Posterior vena cava (tissue), 2 donors: ENCODE data around the gene DIP2C. TPM values are rescaled to one million over a fixed set of nuclear protein-coding genes. Genes with fewer than 3 reads are reported as not detected.
"Not testable (repeated sequence)": the region's sequence is repeated elsewhere in the genome, so short reads cannot be mapped to it uniquely, and the experiment has no call there.

ENCODE experiments used
- DNase-seq: peaks from one replicate; pipeline ENCODE4 v3.0.0-alpha.2; 2020; ENCODE audit warnings: low spot score
- intact Hi-C, 2 donors: fragments of 100-400 bp; cut with DNase I; formaldehyde crosslinking; loops; one replicate each; pipeline versions ENCODE4 v1.14.1 to v1.14.2; 2022 to 2023
- total RNA-seq, 2 donors: library from RNA; stranded (reverse); fragmentation: NEBNext Ultra II Directional; extraction: Animal tissue kit (Norgen Biotek cat#: 25700); gene quantifications; one replicate each; pipeline ENCODE4 v1.2.1, GENCODE V29; 2021
- donor health status: DM: yes; HTN: yes; CAD: no.
- donor health status: DM: yes; HTN: yes; CAD: no.

The DIP2C gene
- total RNA-seq, 2 donors from 2014 or later, result 39.3 to 45.6 TPM

DNA sequence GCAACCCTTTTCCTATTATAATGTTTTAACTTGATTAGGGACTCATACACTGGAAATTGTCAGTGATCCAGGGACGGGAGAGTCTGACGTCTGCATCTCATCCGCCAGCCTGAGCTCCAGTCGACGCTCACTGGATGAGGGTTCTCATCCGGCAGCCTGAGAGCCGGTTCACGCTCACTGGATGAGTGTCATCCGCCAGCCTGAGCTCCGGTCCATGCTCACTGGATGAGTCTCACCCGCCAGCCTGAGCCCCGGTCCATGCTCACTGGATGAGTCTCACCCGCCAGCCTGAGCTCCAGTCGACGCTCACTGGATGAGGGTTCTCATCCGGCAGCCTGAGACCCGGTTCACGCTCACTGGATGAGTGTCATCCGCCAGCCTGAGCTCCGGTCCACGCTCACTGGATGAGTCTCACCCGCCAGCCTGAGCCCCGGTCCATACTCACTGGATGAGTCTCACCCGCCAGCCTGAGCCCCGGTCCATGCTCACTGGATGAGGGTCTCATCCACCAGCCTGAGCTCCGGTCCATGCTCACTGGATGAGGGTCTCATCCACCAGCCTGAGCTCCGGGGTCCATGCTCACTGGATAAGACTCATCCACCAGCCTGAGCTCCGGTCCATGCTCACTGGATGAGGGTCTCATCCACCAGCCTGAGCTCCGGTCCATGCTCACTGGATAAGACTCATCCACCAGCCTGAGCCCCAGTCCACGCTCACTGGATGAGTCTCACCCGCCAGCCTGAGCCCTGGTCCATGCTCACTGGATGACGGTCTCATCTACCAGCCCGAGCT lies 209.6 kb downstream of the DIP2C start:
- DNase-seq, result peak; percentile 75

GRCh38 chr10:478471-479245 lies 210.8 kb downstream of the DIP2C start:
- peak; percentile 57 for DNase-seq
- intact Hi-C loops, result no loop called here

More for the DNA sequence above, 209.6 kb downstream of the DIP2C start:
- intact Hi-C loops, result not testable (repeated sequence)

DNA sequence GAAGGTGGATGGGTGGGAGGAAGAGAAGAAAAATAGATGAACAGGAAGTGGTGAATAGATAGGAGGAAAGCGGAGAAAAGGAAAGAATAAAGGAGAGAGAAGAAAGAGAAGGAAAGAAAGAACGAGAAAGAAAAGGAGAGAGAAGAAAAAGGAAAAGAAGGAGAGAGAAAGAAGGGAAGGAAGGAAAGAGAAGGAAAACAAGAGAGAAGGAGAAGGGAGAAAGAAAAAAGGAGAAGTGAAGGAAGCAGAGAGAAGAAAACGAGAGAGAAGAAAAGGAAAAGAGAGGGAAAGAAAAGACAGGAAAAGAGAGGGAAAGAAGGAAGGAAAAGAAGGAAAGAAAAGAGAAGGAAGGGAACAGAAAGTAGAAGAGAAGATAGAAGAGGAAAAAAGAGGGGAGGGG lies 211.8 kb downstream of the DIP2C start:
- intact Hi-C loops, result no loop called here
- DNase-seq, result no peak

DNA sequence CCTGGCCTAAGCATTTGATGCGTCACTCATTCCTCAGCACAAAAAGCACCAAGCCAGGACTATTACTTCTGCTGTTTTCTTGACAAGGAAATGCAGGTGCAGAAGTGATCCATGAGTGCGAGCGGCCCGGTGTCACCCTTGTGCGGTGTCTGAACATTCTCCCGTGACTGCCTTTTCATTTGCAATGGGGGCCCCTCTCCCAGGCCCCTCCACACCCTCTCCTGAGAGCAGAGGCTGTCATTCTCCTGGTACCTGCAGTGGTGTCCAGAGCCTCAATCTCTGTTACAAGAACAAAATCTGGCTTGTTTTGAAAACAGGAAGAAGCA lies 213.1 kb downstream of the DIP2C start:
- DNase-seq, result no peak
- intact Hi-C loops, result no loop called here

DNA sequence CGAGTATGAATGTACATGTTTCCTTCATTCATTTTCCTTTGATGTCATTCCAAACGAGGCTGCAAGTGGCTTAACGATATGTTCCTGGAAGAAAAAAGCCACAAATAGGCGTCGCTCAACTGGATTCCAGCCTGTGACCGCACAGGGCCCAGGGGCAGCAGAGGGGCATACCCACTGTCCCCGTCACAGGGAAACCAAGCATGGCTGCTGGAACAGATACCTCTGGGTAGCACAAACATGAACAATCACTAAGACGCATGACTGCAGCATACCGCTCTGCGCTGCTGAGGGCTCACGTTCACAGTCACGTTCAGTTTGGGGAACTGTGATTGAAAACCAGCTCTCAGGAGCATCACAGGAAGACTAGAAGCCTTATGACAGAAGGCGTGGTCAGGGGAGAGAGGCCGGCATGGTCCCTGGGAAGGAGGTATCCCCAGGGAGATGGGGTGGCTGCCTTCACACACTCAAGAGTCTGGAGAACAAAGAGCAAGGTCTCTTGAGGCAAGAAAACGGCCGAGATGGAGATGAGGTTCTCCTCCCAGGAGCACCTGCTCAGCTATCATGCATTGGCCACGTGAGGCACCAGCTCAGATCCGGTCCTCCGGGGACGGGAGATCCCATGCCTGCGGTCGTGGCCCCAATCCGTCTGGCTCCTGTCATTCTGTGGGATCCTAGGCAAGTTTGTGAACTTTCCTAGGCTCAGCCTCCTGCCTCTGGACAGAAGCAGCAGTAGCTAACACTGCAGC lies 213.6 kb downstream of the DIP2C start:
- DNase-seq, result no peak
- intact Hi-C loops, result no loop called here

DNA sequence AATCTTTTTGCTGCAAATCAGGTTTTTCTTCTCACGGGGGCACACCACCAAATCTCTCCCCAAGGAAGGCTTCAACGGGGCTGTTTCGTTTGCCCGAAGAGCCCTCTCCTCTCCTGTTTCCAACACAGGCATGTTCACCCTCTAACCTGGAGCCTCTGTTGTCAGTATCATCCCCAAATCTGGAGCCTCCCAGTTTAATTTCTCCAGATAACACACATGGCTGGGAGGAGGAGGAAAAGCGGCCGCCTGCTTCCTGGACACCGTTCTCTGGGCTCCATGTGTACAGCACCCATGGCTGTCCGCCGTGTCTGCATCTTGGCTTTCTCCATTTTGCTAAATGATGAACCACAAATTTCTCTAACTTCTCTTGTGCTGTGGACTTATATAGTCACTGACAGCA lies 214.5 kb downstream of the DIP2C start:
- peak; percentile 35 for DNase-seq
- intact Hi-C loops, result no loop called here

DNA sequence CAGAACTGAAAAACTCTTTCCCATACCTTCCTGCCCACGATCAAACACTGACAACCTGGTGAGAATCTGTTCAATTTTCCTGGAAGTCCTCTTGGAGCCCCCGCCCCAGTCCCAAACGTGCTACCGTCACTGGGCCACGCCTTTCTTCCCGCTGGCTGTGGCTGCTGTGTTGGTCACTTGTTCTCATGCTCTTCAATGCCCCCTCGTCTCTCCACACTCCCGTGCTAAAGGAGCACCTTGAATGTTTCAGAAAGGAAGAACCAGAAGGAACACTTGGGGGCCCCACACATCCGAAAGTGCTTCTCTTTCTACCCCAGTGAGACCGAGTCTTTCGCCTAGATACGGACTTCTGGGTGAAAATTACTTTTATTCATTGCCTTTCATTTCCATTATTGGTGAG lies 215.1 kb downstream of the DIP2C start:
- intact Hi-C loops, result no loop called here
- DNase-seq, result peak; percentile 34

DNA sequence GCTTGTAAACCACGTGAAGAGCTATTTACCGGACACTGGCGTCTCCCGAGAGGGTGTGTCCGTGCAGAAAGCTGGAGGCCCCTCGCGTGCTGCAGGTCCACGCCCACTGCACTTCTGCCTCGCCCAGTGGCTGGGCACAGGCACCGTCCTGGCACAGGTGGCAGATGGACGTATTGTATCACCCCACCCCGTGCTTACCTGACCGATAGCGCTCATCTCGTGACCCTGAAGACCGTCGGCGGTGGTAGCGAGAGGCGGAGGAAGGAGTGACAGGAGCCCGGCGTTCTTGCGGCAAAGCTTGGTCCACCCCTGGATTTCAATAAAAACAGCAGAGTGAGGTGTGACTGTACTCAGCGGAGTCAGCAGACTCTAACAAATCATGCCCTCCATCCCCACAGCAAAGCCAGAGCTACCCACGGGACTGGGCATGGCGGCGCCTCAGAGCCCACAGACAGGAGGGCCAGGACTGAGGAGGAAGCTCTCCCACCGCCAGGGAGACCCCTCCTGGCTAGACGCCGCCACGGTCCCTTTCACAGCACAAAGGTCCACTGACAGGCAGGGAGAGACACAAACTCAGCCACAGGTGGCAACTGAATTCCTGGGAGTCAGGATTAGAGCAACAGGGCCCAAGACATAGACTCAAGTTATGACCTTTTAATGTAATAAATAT lies 217.1 kb downstream of the DIP2C start:
- intact Hi-C loops, result no loop called here
- no peak for DNase-seq

DNA sequence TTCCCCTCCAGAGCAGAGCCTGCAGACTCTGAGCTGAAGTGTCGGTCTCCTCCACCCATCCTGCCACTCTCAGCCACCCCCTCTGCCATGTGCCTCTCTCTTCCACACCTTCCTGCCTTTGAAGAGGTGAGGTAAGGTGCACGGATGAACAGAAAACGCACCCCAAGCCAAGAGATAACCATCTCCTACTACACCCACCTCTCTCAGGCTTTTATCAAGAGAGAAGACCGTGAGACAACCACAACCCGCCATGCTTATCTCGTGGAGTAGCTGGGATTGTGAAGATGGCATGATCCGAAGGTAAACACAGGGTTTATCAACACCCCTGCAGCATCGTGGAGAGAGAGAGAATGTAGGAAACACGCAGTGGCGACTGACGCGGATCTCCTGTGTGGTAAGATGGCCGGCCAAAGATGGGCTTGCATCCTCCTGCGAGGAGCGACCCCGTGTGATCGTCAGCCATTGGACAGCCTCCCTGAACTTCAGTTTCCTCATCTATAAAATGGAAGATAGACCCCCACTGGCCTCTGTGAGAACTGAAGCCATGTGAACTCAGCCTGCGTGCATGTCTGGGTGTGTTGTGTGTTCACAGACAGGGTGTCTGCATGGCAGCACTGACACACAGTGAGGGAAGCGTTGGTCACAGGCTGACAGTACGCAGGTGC lies 219.0 kb downstream of the DIP2C start:
- DNase-seq, result no peak
- intact Hi-C loops, result no loop called here

DNA sequence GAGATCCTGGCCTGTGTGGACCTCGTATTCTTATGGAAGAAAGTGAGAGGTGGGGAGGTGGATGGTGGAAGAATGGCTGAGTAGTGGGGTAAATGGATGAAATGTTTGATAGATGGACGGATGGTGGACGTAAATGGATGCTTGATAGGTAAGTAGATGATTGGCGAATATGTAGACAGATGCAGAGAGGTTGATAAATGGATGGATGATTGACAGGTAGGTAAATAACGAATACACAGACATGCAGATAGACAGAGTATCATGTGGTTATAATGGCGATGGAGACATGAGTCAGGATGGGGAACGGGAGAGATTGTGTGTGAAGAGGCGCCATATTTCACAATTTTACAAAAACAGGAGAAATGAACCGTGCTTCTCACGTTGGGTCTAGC lies 219.5 kb downstream of the DIP2C start:
- DNase-seq, result no peak
- intact Hi-C loops, result no loop called here

DNA sequence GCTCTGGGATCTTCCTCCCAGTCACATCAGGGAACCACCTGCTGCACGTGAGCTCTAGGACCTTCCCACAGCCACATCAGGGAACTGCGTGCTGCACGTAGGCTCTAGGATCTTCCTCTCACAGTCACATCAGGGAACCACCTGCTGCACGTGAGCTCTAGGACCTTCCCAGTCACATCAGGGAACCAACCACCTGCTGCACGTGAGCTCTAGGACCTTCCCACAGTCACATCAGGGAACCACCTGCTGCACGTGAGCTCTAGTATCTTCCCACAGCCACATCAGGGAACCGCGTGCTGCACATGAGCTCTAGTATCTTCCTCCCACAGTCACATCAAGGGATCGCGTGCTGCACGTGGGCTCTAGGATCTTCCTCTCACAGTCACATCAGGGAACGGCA lies 229.7 kb downstream of the DIP2C start:
- intact Hi-C loops, result no loop called here
- DNase-seq, result no peak

- no peak for DNase-seq
Observed at GRCh38 chr10:458421-458851, 231.0 kb downstream of the DIP2C start.

GRCh38 chr10:456486-456885 lies 233.0 kb downstream of the DIP2C start:
- DNase-seq, result no peak
- intact Hi-C loops, result no loop called here

More at GRCh38 chr10:458421-458851, 231.0 kb downstream of the DIP2C start:
- intact Hi-C loops, result no loop called here

DNA sequence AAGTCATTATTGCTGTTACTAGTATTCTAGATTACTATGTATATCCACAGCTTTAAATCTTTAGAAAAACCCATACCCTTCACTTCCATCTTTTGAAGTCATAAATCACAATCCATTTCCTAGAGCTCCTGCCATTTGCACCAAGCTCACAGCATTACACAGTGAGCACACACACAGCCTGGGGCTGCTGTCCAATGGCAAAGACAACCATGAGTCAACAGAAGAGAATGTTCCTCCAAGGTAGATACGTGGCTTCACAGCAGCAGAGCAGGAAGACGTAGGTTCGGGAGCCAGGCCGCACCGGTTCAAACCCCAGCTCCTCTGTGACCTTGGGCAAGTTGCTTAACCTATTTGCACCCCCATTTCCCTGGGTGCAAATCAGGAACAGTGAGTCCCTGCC lies 234.6 kb downstream of the DIP2C start:
- no peak for DNase-seq
- intact Hi-C loops, result no loop called here

- intact Hi-C loops, result no loop called here
Observed at GRCh38 chr10:453647-454046, 235.8 kb downstream of the DIP2C start.

DNA sequence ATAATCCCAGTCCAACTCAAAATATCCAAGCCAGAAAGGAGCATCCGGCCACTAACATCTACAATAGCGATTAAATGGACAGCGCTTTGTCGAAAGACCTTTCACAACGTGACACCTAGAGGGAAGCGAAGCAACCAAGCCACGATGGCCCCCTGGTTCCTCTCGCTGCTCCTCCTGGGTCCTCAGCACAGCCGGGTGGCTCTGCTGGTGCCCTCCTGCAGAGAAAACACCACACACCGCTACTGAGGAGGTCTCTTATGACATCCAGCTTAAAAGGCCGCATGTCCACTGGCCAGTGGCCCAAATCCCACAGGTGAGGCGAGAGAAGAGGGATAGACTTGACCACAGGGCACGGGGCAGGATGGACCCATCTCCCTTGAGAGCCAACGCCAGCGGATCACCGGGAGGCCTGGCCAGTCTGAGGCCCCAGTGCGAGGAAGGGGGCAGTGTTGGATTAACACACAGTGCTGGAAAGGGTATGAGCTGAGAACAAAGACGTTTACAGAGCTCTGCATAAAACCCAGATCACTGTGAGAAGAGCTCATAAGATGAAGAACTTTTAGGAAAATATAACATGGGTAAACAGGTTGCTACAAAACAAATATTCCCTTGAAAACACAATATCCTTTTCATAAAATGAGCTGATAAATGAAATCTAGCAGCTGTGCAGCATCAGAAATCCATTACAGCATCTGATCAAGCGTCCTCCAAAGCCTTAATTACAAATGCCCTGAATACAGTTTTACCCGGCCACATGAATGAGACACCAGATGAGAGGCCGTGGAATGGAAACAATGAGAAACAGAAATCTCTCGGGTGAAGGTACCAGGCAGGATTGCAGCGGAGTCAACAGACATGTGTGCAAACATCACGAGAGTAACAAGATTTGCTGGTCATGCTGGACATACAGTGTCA lies 236.7 kb downstream of the DIP2C start:
- intact Hi-C loops, result no loop called here

More at GRCh38 chr10:453647-454046, 235.8 kb downstream of the DIP2C start:
- no peak for DNase-seq

DNA sequence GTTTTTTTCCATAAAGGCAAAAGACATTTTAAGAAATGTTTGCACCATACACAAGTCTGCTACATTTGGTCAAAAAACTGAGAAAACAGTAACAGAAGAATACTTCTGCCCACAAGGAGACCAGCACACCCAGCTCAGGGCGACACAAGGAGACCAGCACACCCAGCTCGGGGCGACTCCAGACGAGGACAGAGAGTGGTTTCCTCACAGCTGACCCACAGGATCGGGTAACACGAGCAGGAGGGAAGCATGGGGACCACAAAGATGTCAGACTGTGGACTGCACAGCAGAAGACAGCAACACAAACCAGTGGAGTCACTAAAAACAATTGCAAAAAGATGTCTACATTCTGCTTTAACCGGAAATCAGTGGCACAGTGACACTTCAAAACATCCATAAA lies 237.6 kb downstream of the DIP2C start:
- DNase-seq, result peak; percentile 18
- intact Hi-C loops, result loop anchor here in 1 of 2 donors (1.0 kb wide), 1 partner anchor 65 kb away; no protein-coding TSS in a partner anchor

More for the DNA sequence above, 236.7 kb downstream of the DIP2C start:
- DNase-seq, result peak; percentile 76

DNA sequence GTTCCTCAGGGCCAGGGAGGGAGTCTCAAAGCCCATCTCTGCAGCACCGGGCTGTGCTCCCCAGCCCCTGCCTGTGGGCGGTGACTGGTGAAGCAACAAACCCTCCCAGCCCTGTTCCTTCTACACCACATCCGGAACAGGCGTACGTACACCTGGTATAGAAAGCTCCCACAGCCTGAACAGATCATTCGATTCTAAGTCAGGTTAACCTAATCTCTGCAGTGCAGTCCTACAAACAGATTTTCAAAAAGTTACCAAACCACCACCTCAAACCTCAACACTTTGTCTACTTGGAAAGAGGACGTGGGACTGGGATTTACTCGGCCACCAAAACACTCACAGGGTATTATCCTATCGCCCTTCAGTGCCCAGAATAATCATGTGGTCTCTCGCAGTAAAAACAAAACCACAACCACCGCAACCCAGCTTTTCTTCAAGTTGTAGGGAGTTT lies 238.4 kb downstream of the DIP2C start:
- intact Hi-C loops, result loop anchor here in 1 of 2 donors (1.0 kb wide), 1 partner anchor 66 kb away; no protein-coding TSS in a partner anchor
- peak; percentile 63 for DNase-seq
